Lower leg skin (tissue), 4 donors: ENCODE measurements around the gene RTL1. TPM values are rescaled to one million over a fixed set of nuclear protein-coding genes. Genes with fewer than 3 reads are reported as not detected.

Experiments used
- DNase-seq, 2 donors: peaks; one replicate each; pipeline ENCODE4 v3.0.0-alpha.2; 2019; ENCODE audit warnings: low spot score in 2 of 2
- H3K4me3 ChIP-seq: fragments of 200-600 bp; sonication (generic); 2 replicates; pipeline ENCODE4 v1.5.1; 2017; ENCODE audit warnings: mild to moderate bottlenecking, low read depth; ENCODE audit not compliant: poor library complexity, severe bottlenecking
- POLR2A ChIP-seq, 2 donors: fragments of 450-650 bp; IDR thresholded peaks; one replicate each; pipeline ENCODE4 v1.6.1; 2016 to 2017; ENCODE audit warnings: antibody characterized with exemption in 2 of 2, mild to moderate bottlenecking in 1 of 2, moderate library complexity in 1 of 2
- WGBS, 2 donors: methylation state at CpG; one replicate each; pipeline ENCODE4 v1.1.5; 2018; 5-methylcytosine and 5-hydroxymethylcytosine counted together
- intact Hi-C: fragments of 100-400 bp; cut with DNase I; formaldehyde crosslinking; loops from one replicate; pipeline ENCODE4 v1.15.0; 2023; ENCODE audit warnings: low total_unique reads
- microRNA counts, 2 donors: library from miRNA; unstranded; fragments of <30 nt; microRNA quantifications; one replicate each; lab custom pipeline; 2016
- microRNA-seq, 2 donors: library from miRNA; unstranded; fragments of <30 nt; microRNA quantifications; one replicate each; pipeline ENCODE4, GENCODE V29; 2016; ENCODE audit warnings: borderline replicate concordance in 2 of 2, borderline number of aligned reads in 1 of 2
- total RNA-seq, 4 donors: library from RNA; depleted of rRNA; stranded (reverse); fragments of >200 nt; gene quantifications; one replicate each; pipeline ENCODE4 v1.1.0, GENCODE V29; 2016
- TF ChIP-seq, protein P1 (sequence below), 3 donors: fragments of 450-650 bp; IDR thresholded peaks; one replicate each; pipeline ENCODE4 v1.5.1; 2016; ENCODE audit warnings: antibody characterized with exemption in 3 of 3, mild to moderate bottlenecking in 3 of 3, moderate library complexity in 2 of 3

RTL1 gene
- total RNA-seq, 4 donors from 2014 or later = not detected

DNA sequence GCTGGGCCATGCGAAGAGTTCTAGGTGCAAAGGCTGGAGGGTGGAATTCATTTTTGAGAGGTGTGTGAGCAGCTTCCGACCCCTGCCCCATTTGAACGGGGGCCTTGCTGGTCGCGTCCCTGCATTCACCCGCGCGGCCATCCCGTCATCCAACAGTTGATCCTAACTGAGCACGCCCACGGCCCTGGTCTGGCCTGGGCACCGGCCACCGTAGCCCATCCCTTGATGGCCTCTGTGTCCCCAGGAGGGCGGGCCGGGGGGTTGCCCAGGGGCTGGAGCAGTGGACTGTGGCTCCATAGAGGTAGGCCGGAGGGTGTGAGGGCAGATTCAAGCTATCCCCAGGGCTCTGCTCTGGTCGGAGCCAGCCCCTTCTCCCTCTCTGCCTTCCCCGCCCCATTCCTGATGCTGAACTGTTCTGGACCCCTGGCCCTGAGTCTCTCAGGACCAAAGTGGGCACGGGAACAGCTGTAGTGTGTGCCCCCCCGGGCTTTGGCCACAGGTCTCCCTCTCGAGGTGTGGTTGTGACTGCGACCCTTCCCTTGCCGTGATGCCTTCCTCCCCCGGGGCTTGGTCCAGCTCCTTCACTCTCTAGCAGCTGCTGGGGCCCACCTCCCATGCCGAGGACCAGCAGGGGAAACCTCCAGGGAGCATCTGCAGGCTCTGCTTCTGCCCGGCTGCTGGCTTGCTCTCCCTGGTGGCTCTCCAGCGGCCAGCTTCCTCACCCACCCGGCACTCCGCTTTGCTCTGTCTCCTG is 68.6 kb downstream of the RTL1 start:
- intact Hi-C loops = no loop called here
- no peak overlapping the region for H3K4me3 ChIP-seq
- 82 to 84% methylated on average over 27 to 29 of the region's 29 CpGs for WGBS, 2 donors
- no peak for DNase-seq
- TF ChIP-seq, protein P1, sequence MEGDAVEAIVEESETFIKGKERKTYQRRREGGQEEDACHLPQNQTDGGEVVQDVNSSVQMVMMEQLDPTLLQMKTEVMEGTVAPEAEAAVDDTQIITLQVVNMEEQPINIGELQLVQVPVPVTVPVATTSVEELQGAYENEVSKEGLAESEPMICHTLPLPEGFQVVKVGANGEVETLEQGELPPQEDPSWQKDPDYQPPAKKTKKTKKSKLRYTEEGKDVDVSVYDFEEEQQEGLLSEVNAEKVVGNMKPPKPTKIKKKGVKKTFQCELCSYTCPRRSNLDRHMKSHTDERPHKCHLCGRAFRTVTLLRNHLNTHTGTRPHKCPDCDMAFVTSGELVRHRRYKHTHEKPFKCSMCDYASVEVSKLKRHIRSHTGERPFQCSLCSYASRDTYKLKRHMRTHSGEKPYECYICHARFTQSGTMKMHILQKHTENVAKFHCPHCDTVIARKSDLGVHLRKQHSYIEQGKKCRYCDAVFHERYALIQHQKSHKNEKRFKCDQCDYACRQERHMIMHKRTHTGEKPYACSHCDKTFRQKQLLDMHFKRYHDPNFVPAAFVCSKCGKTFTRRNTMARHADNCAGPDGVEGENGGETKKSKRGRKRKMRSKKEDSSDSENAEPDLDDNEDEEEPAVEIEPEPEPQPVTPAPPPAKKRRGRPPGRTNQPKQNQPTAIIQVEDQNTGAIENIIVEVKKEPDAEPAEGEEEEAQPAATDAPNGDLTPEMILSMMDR (IDR thresholded peaks at IDR 0.05) = no peak
- TF ChIP-seq POLR2A (IDR thresholded peaks at IDR 0.05) = no peak

DNA sequence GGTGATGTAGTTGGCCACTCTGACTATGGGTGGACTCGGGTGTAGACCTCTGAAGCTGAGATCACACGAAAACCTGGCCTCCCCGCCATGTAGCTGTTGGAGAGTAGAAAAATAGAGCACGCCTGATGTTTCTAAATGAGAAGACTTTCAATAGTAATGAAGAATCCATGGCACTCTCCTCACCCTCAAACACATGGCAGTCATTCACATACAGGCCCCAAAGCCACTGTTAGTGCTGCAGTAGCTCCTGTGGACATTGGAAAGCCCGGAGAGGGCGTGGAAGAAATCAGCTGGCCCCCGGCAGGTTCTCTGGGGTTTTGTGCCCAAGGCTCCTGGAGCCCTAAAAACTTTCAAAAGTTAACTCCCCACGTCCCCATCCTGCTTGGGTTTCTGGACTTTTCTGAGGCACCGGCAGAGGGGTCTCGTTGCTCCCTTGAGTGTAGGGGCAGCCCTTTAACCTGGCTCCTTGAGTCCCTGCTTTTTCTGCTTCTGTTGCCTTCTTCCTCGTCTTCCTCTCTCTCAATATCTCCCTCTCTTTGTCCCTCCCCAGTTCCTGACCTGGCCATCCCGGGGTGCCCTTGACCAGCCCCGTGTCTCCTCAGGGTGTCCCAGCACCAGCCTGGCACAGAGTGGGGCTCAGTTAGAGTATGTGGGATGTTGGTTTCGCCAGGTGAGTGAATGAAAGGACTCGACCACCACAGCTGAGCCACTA is 69.3 kb downstream of the RTL1 start:
- WGBS, 2 donors = 84 to 94% methylated on average over 15 of the region's 15 CpGs

DNA sequence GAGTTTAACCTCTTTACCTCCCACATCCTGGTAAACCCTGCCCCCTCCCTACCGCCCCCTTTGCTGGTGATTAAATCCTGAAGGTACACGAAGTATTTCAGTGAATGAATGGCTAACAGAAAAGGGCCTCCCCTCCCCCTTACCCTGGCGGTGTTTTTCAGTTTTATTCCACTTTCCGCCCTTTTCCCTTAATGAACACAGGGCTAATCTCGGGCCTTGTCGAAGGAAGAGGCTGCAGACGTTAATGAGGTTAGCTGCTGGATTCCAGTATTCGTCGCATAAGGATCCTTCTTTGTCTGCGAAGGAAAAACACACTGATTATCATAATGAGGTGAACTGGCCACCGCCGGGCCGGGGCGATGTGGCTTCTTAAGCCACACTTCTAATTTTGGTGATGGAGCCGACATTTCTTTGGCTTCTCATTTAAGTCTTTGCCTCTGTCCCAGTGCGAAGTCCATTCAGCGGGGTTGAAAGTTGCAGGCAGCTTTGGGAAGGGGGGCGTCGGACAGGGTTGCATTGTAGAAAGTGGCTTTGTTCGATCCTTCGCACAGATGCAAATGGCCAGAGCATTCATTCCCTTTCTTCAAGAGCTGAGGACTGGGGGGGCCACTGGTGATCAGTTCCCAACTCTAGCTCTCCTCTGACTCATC is 71.1 kb downstream of the RTL1 start:
- no peak for DNase-seq
- H3K4me3 ChIP-seq = no peak overlapping the region
- 90 to 92% methylated on average over 21 of the region's 21 CpGs for WGBS, 2 donors
- TF ChIP-seq, protein P1 (IDR thresholded peaks at IDR 0.05) = no peak
- TF ChIP-seq POLR2A (IDR thresholded peaks at IDR 0.05) = no peak
- intact Hi-C loops = no loop called here

More for the DNA sequence above, 69.3 kb downstream of the RTL1 start:
- H3K4me3 ChIP-seq = no peak overlapping the region
- intact Hi-C loops = no loop called here
- no peak for DNase-seq
- TF ChIP-seq, protein P1 (IDR thresholded peaks at IDR 0.05) = no peak

DNA sequence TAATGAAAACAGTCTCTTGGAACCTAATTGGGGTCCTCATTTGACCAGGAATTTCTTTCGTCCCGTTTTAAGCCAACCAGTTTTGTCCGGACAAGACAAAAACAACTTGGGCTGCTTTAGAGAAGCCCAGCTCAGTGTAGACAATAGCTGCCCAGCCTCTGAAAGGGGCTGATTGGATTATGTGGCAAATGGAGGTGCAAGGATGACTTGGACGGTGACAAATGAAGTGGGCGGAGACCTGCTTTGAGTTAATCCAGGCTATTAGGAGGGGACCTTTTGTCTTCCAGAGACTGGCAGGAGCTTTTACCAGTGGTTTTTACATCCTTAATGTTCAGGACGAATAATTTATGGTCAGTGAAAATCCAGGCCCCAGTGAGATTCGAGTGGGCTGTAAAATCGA is 72.8 kb downstream of the RTL1 start:
- no peak for DNase-seq
- no peak overlapping the region for H3K4me3 ChIP-seq
- 78 to 80% methylated on average over 8 of the region's 8 CpGs for whole genome bisulfite sequencing, 2 donors
- intact Hi-C loops = no loop called here
- no peak for TF ChIP-seq POLR2A (IDR thresholded peaks at IDR 0.05)
- TF ChIP-seq, protein P1 (IDR thresholded peaks at IDR 0.05) = no peak

MicroRNAs encoded within 50 kb of the gene (microRNA counts, 767-probe panel; counts per million panel counts)
- 0 to 358 counts per million in 2 donors for microRNA hsa-miR-127-3p (lab: Ali Mortazavi, UCI)
- microRNA hsa-miR-127-5p (lab: Ali Mortazavi, UCI) = 0 to 358 counts per million in 2 donors
- microRNA hsa-miR-136-5p (lab: Ali Mortazavi, UCI) = 0 to 358 counts per million in 2 donors
- 0 to 358 counts per million in 2 donors for microRNA hsa-miR-337-3p (lab: Ali Mortazavi, UCI)
- microRNA hsa-miR-337-5p (lab: Ali Mortazavi, UCI) = 0 to 358 counts per million in 2 donors
- 0 to 358 counts per million in 2 donors for microRNA hsa-miR-370 (lab: Ali Mortazavi, UCI)
- microRNA hsa-miR-431-5p (lab: Ali Mortazavi, UCI) = 0 to 358 counts per million in 2 donors
- 0 to 358 counts per million in 2 donors for microRNA hsa-miR-432-5p (lab: Ali Mortazavi, UCI)
- 0 to 358 counts per million in 2 donors for microRNA hsa-miR-433 (lab: Ali Mortazavi, UCI)
- microRNA hsa-miR-493-3p (lab: Ali Mortazavi, UCI) = 0 to 358 counts per million in 2 donors
- microRNA hsa-miR-665 (lab: Ali Mortazavi, UCI) = 0 to 358 counts per million in 2 donors
- microRNA hsa-miR-770-5p (lab: Ali Mortazavi, UCI) = 0 to 358 counts per million in 2 donors

Small RNAs within 50 kb of the gene (microRNA-seq; reads per million reads assigned to microRNA genes)
- gene MIR127 = 338 to 404 reads per million in 2 donors
- gene MIR136 = 15.9 to 19.0 reads per million in 2 donors
- gene MIR337 = 124 to 152 reads per million in 2 donors
- 4.0 to 8.2 reads per million in 2 donors for gene MIR370
- 4.5 to 8.8 reads per million in 2 donors for gene MIR431
- gene MIR432 = 31.1 to 36.0 reads per million in 2 donors
- 15.3 to 30.6 reads per million in 2 donors for gene MIR433
- gene MIR493 = 127 to 149 reads per million in 2 donors
- gene MIR665 = 0 reads per million in 2 donors

Other genes starting within 250 kb of the RTL1 start
- gene DLK1, start 176.8 kb downstream of the RTL1 start, total RNA-seq = not detected
- 10 to 100 TPM in 2 of 4 donors, 1 to 10 TPM in 2; 8.2 to 18.2 (median 10.0) TPM for gene MEG3, start 77.6 kb downstream of the RTL1 start, total RNA-seq